LoVo (cell line): ENCODE measurements around the gene PMAIP1.
A peak's percentile ranks its signal among the peaks of the same experiment; 100 is the strongest.
"Not testable (repeated sequence)": the region's sequence is repeated elsewhere in the genome, so short reads cannot be mapped to it uniquely, and the experiment has no call there.

Experiments
- DNase-seq: peaks from one replicate; pipeline ENCODE4 v3.0.0-alpha.2; 2016; ENCODE audit warnings: low spot score

Gene PMAIP1

DNA sequence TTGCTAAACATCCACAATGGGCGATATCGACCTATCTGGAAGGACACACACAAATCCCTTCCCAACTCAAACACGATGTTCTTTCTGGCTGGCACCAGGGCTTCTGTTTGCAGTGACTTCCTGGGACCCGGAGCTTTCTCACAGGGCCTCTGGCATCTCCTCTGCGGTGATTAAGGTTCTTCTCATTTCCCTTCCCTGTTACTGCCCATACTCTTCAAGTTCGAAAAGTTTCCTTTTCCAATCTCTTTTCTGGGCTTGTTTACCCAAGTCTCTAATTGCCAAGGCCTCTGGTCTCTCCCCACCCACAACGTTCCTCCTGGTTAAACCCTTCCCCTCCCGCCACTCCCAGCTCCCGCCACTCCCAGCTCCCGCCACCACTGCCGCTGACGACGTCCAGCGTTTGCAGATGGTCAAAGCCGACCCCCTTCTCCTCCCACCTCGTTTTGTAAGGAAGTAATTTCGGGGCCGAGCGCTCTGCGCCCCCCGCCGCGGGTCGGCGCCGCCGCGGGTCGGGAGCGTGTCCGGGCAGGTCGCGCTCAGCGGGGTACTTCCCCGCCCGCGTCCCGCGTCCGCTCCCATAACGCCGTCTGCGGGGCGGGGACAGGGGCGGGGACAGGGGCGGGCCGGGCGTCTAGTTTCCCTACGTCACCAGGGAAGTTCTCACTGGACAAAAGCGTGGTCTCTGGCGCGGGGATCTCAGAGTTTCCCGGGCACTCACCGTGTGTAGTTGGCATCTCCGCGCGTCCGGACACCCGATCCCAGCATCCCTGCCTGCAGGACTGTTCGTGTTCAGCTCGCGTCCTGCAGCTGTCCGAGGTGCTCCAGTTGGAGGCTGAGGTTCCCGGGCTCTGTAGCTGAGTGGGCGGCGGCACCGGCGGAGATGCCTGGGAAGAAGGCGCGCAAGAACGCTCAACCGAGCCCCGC lies at the start of gene PMAIP1:
PMAIP1 (plus strand) TSS at position 699 of the 924 bp plus-strand sequence; CDS start at position 881, 182 bp downstream.
- peak; percentile 94 for DNase-seq

GRCh38 chr18:59851784-59852399 lies 47.9 kb upstream of the PMAIP1 start:
- no peak for DNase-seq

GRCh38 chr18:59852548-59852947 lies 47.2 kb upstream of the PMAIP1 start:
- DNase-seq, result no peak

DNA sequence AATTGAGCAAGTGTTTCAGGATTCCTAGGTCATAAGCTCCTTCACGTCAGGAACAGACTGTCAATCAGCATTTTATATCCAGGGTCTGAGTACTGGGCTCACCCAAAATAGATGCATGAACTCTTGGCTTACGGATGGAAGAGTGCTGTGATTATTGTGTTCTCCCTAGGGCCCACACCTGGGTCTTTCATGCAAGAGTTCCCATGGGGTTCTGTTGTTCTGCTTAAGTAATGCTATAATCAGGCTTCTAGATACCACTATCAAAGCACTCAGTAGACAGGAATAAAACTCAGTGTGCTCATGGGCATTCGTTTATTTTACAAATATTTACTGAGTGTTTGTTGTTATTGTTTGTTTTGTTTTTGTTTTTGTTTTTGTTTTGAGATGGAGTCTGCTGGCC lies 46.4 kb upstream of the PMAIP1 start:
- DNase-seq, result no peak

GRCh38 chr18:59853988-59854387 lies 45.8 kb upstream of the PMAIP1 start:
- not testable (repeated sequence) for DNase-seq

DNA sequence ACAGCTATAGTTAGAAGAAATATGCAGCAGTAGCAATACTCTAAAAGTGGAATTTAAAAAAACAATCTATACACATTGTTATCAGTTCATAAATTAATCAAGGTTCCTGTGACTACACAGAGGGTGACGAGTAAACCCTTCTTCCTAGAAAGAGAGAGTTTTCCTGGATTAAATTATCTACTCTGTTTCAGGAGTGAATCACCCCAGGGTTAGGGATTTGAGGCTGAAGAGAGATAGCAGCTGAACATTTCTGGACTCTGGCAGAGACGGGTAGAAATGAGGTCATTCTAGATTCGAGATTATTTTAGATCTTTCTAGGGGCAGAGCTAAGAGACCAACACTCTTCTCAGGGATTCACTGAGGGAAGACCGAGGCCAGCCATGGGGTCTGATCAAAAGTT lies 38.8 kb upstream of the PMAIP1 start:
- no peak for DNase-seq

GRCh38 chr18:59861963-59862819 lies 37.6 kb upstream of the PMAIP1 start:
- no peak for DNase-seq

DNA sequence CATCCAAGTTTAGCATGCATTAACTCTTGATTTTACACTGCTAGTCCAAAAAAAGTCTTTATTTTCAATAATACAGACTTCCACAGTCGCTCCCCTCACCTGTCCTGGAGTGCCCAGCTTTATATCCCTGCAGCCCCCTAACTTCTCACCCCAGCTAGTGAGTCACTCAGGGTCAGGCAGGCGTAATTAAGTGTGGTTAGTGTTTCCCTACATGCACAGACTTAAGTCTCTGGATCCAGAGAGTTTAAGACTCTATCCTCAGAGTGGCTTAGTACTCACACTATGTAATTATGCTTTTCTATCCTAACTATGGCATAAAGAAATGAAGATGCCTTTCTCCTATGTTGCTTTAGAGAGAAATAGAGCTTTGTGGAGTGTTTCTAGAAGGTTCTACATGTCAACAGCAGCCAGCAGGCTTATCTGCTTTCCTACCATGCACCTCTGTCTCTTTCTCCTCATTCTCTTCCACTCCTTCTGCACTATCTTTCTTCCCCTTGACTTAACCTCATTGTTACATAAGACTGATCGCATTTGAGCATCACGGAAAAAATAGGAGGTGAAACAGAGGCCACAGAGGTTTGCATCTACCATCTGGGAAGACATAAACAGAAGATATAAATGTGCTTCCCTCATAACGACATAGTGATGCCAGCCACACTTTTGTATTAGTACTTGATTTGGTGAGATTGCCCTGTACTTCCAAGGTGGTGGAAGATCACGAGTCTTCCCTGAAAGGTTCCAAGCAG lies 34.4 kb upstream of the PMAIP1 start:
- no peak for DNase-seq

GRCh38 chr18:59866551-59867269 lies 33.1 kb upstream of the PMAIP1 start:
- no peak for DNase-seq

GRCh38 chr18:59867337-59868104 lies 32.3 kb upstream of the PMAIP1 start:
- no peak for DNase-seq

DNA sequence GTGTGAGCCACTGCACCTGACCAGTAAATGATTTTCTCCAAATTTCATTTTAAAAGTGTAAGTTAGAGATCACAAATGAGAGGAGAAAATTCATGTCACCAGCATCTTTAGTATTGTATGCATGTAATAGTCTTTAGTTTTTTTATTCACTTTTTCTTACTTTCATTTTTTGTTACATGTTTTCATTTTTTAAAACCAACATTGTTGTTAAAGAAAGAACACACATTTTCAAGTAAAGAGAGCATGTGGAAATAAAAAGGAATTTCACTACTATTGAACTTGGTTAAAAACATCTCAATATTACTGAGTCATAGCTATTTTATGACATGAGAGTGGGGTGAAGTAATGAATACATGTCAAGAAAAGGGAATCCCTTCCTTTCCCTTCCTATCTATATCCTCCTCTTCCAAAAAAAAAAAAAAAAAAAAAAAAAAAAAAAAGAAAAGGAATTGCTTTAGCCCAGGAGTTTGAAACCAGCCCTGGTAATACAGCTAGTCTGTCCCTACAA lies 29.1 kb upstream of the PMAIP1 start:
- no peak for DNase-seq

DNA sequence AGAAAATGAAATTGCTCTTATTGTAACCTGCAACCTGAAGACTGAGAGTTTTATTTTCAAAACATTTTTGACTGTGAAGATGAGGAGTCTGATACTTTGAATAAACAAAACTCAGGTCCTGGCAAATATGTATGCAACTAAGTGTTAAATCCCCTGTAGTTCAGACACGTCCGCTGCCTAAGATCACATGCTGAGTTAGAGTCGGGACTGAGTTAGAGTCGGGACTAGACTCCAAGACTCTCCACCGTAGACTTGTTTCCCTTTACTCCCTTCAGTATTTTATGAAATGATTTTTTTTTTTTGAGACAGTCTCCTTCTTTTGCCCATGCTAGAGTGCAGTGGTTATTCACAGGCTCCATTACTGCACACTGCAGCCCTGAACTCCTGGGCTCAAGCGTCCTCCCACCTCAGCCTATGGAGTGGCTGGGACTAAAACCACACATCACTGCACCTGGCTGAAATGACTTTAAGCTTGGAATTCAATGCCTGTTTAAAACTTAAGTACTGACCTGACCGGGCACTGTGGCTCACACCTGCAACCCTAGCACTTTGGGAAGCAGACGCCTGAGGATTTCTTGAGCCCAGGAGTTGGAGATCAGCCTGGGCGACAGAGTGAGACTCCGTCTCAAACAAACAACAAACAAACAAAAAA lies 28.0 kb upstream of the PMAIP1 start:
- no peak for DNase-seq

- DNase-seq, result no peak
Measured at GRCh38 chr18:59873641-59874040, 26.2 kb upstream of the PMAIP1 start.

DNA sequence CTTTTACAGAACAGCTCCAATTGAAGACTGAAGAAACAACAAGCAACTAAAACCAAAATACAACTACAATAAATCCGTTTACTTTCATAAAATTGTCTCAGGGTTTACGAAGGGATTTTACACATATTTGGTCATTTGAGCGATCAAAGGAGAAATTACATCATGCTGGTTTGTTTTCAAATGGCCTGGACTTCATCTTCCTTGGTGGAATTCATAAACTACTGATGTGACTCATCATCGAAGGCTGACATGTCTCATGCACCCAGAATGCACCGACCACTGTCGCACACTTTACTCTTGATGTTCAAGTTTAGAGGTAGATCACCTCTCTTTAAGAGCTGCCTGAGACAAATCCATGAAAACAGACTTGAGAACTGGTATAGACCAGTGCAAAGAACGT lies 25.6 kb upstream of the PMAIP1 start:
- DNase-seq, result peak; percentile 73

GRCh38 chr18:59876310-59876626 lies 23.5 kb upstream of the PMAIP1 start:
- no peak for DNase-seq

DNA sequence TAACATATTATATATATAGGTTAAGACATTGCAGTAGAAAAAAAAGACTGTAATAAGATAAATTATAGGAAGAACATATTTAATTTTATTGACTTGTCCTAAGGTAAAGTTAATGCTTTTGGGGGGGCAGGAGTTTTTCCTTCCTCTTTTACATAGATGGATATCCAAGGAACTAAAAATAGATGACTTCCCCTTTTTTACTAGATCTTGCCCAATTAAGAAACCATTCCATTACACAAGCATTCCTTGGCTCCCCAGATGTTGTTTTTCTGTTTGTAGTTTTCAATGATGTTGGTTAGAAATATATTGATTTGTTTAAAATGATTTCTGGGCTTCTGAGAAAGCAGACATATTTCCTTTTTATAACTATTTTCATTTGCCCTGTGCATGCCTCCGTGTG lies 22.4 kb upstream of the PMAIP1 start:
- DNase-seq, result no peak

DNA sequence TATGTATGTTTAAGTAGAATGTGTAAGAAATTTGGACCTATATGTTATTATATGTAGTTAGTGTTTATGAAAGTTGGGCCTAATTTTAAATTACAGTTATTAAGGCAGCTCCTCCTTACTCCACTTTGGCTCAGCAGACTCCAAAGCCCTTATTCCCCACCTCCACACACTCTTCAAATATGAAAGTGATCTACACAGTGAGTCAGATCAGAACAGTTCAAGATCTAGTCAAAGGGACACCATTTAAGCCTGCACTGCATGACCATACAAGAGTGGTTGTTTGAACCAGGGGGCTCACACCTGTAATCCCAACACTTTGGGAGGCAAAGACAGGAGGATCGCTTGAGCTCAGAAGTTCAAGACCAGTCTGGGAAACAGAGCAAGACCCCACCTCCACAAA lies 21.2 kb upstream of the PMAIP1 start:
- no peak for DNase-seq

DNA sequence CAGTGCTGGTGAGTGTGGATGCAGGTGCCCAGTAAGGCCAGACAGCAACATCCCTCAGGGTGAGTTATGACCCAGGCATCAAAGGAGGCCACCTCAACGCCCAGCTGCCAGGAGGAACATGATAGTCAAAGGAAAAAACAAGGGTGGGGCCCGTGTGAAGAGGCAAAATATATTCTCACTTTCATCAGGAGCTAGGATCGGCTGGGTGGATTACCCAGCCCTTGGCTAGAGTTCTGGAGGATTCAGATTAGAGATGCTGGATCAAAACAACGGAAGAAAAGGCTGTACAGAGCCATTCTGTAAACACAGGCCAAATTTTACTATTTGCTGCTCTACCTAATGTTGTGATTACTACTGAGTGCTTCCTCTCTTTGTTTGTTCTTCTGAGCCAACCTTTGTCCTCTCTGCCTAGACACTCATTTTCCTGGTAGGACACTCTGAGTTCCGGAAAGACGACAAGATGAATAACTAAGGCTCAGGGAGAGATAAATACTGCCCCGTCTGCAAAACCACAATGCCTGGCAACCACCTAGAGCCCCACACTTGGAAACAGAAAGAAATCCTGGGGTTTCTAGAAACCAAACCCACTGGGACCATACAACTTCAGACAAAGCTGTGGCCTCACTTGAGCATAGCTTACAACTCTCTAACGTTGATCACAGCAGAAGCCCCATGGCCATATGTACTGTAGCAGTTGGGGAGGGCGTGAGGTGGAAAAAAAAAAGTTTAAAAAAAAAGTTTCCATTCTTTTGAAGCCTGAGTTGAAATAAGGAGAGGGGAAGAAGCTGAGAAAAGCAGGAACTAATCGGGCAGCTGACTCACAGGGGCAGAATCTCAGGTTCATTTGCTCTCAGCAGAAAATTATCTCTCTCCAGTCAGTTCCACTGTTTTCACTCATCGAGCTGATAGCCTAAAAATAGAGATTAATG lies 17.8 kb upstream of the PMAIP1 start:
- peak; percentile 73 for DNase-seq

DNA sequence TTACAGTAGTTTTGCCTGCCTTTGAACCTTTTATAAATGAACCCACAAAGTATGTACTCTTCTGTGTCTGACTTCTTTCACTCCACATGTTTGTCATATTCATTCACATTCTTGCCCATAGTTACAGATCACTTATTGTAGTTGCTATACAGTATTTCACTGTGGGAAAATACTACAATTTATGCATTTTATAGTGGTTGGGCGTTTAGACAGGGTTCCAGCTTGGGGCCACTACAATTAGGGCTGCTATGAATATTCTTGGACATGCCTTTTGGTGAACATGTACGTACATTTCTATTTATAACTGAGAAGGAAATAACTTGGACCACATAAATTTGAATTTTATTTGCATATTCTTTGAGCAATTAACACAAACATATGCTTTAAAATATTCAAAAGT lies 15.4 kb upstream of the PMAIP1 start:
- DNase-seq, result no peak
